Subcutaneous abdominal adipose tissue (tissue), 5 donors: Measurements from ENCODE around the gene LRP5.

Experiments used
- H3K27ac ChIP-seq: one replicate; pipeline ENCODE4 v1.7.0; 2013; ENCODE audit warnings: low read depth, mild to moderate bottlenecking, inconsistent platforms, low read length, moderate library complexity
- H3K27me3 ChIP-seq, 5 donors: one replicate each; pipeline ENCODE4 v1.7.0; 2013; ENCODE audit warnings: low read length in 5 of 5, inconsistent platforms in 1 of 5; ENCODE audit not compliant: control insufficient read depth in 5 of 5, insufficient read depth in 4 of 5
- H3K36me3 ChIP-seq, 5 donors: one replicate each; pipeline ENCODE4 v1.7.0; 2013; ENCODE audit warnings: low read length in 5 of 5; ENCODE audit not compliant: control insufficient read depth in 5 of 5, insufficient read depth in 5 of 5
- H3K4me1 ChIP-seq, 5 donors: one replicate each; pipeline ENCODE4 v1.7.0; 2013; ENCODE audit warnings: low read length in 5 of 5, mild to moderate bottlenecking in 3 of 5, moderate library complexity in 1 of 5; ENCODE audit not compliant: control insufficient read depth in 5 of 5, insufficient read depth in 5 of 5
- H3K4me3 ChIP-seq, 5 donors: one replicate each; pipeline ENCODE4 v1.7.0; 2013; ENCODE audit warnings: low read length in 5 of 5, low read depth in 1 of 5
- H3K9ac ChIP-seq, 5 donors: one replicate each; pipeline ENCODE4 v1.7.0; 2013; ENCODE audit warnings: low read length in 5 of 5, mild to moderate bottlenecking in 4 of 5, moderate library complexity in 3 of 5
- H3K9me3 ChIP-seq, 5 donors: one replicate each; pipeline ENCODE4 v1.7.0; 2013; ENCODE audit warnings: low read length in 5 of 5; ENCODE audit not compliant: control insufficient read depth in 5 of 5
- donor health status: healthy.
- donor health status: healthy.
- donor health status: healthy.
- donor health status: healthy.
- donor health status: healthy.

The LRP5 gene

GRCh38 chr11:68424101-68424632 lies 111.8 kb downstream of the LRP5 start:
- Histone ChIP-seq H3K4me1 (no peaks in the 10 kb centered on the region), H3K27ac (no peak overlapping the region)

GRCh38 chr11:68424981-68425865 lies 112.8 kb downstream of the LRP5 start:
- Histone ChIP-seq H3K4me3 (no peak overlapping the region), H3K27me3 (no peaks in the 10 kb centered on the region)

More at GRCh38 chr11:68424101-68424632, 111.8 kb downstream of the LRP5 start:
- Histone ChIP-seq H3K36me3 (peaks cover 0 to 82% (median 73%) of the 10 kb centered on the region in 5 donors), H3K9ac (no peak overlapping the region), H3K9me3 (peaks cover 0 to 3% (median 3%) of the 10 kb centered on the region in 5 donors), H3K4me3 (no peak overlapping the region), H3K27me3 (no peaks in the 10 kb centered on the region)

GRCh38 chr11:68425866-68426380 lies 113.5 kb downstream of the LRP5 start:
- no peak overlapping the region for H3K4me3 ChIP-seq
- H3K36me3 ChIP-seq: peaks cover 6 to 85% (median 83%) of the 10 kb centered on the region in 5 donors
- no peak overlapping the region for H3K9ac ChIP-seq
- no peaks in the 10 kb centered on the region for H3K4me1 ChIP-seq
- H3K9me3 ChIP-seq: peaks cover 6 to 12% (median 10%) of the 10 kb centered on the region in 5 donors
- H3K27ac ChIP-seq: no peak overlapping the region
- no peaks in the 10 kb centered on the region for H3K27me3 ChIP-seq

More at GRCh38 chr11:68424981-68425865, 112.8 kb downstream of the LRP5 start:
- Histone ChIP-seq H3K9me3 (peaks cover 6 to 12% (median 10%) of the 10 kb centered on the region in 5 donors), H3K36me3 (peaks cover 4 to 82% (median 77%) of the 10 kb centered on the region in 5 donors), H3K27ac (no peak overlapping the region), H3K9ac (no peak overlapping the region), H3K4me1 (no peaks in the 10 kb centered on the region)

GRCh38 chr11:68429661-68430060 lies 117.3 kb downstream of the LRP5 start:
- H3K27me3 ChIP-seq: no peaks in the 10 kb centered on the region
- no peak overlapping the region for H3K9ac ChIP-seq
- H3K4me1 ChIP-seq: no peaks in the 10 kb centered on the region
- peaks cover 6 to 12% (median 10%) of the 10 kb centered on the region in 5 donors for H3K9me3 ChIP-seq
- H3K36me3 ChIP-seq: peaks cover 6 to 90% (median 86%) of the 10 kb centered on the region in 5 donors
- H3K4me3 ChIP-seq: peak overlapping the region in 1 of 5 donors; percentile 26
- H3K27ac ChIP-seq: no peak overlapping the region

GRCh38 chr11:68430384-68430783 lies 118.0 kb downstream of the LRP5 start:
- Histone ChIP-seq H3K9ac (no peak overlapping the region), H3K27me3 (no peaks in the 10 kb centered on the region), H3K27ac (no peak overlapping the region), H3K36me3 (peaks cover 6 to 90% (median 86%) of the 10 kb centered on the region in 5 donors), H3K4me1 (no peaks in the 10 kb centered on the region), H3K9me3 (peaks cover 6 to 12% (median 10%) of the 10 kb centered on the region in 5 donors), H3K4me3 (no peak overlapping the region)

- peaks cover 6 to 88% (median 84%) of the 10 kb centered on the region in 5 donors for H3K36me3 ChIP-seq
These were observed 118.4 kb downstream of the LRP5 start for GRCh38 chr11:68430801-68431200.

GRCh38 chr11:68431984-68432645 lies 119.7 kb downstream of the LRP5 start:
- Histone ChIP-seq H3K36me3 (peaks cover 6 to 88% (median 83%) of the 10 kb centered on the region in 5 donors), H3K27ac (no peak overlapping the region), H3K9me3 (peaks cover 6 to 12% (median 10%) of the 10 kb centered on the region in 5 donors), H3K4me3 (no peak overlapping the region), H3K9ac (no peak overlapping the region), H3K27me3 (no peaks in the 10 kb centered on the region), H3K4me1 (peaks cover 0 to 9% (median 5%) of the 10 kb centered on the region in 5 donors)

More at GRCh38 chr11:68430801-68431200, 118.4 kb downstream of the LRP5 start:
- Histone ChIP-seq H3K9me3 (peaks cover 6 to 12% (median 10%) of the 10 kb centered on the region in 5 donors), H3K27me3 (no peaks in the 10 kb centered on the region), H3K4me1 (no peaks in the 10 kb centered on the region), H3K27ac (no peak overlapping the region), H3K4me3 (no peak overlapping the region), H3K9ac (no peak overlapping the region)

- H3K4me1 ChIP-seq: peaks cover 3 to 17% (median 13%) of the 10 kb centered on the region in 5 donors
- no peak overlapping the region for H3K4me3 ChIP-seq
- peaks cover 6 to 91% (median 84%) of the 10 kb centered on the region in 5 donors for H3K36me3 ChIP-seq
- H3K9ac ChIP-seq: no peak overlapping the region
- peaks cover 6 to 12% (median 10%) of the 10 kb centered on the region in 5 donors for H3K9me3 ChIP-seq
- H3K27me3 ChIP-seq: no peaks in the 10 kb centered on the region
- no peak overlapping the region for H3K27ac ChIP-seq
These were observed 120.5 kb downstream of the LRP5 start for GRCh38 chr11:68432874-68433273.

- Histone ChIP-seq H3K36me3 (peaks cover 6 to 93% (median 85%) of the 10 kb centered on the region in 5 donors), H3K9ac (no peak overlapping the region), H3K4me1 (peaks cover 3 to 22% (median 20%) of the 10 kb centered on the region in 5 donors), H3K9me3 (peaks cover 6 to 12% (median 10%) of the 10 kb centered on the region in 5 donors), H3K27me3 (no peaks in the 10 kb centered on the region), H3K27ac (no peak overlapping the region), H3K4me3 (no peak overlapping the region)
These were observed 121.2 kb downstream of the LRP5 start for GRCh38 chr11:68433541-68433940.
